NCI-H2196 treated with DMSO at 0.1 percent for 48 hours (cell line): ENCODE data around the gene BANF2.

Source experiments
- DNase-seq: peaks from one replicate; lab custom pipeline; 2025; ENCODE audit not compliant: unreplicated experiment; lab: John Stamatoyannopoulos, UW

The BANF2 gene

DNA sequence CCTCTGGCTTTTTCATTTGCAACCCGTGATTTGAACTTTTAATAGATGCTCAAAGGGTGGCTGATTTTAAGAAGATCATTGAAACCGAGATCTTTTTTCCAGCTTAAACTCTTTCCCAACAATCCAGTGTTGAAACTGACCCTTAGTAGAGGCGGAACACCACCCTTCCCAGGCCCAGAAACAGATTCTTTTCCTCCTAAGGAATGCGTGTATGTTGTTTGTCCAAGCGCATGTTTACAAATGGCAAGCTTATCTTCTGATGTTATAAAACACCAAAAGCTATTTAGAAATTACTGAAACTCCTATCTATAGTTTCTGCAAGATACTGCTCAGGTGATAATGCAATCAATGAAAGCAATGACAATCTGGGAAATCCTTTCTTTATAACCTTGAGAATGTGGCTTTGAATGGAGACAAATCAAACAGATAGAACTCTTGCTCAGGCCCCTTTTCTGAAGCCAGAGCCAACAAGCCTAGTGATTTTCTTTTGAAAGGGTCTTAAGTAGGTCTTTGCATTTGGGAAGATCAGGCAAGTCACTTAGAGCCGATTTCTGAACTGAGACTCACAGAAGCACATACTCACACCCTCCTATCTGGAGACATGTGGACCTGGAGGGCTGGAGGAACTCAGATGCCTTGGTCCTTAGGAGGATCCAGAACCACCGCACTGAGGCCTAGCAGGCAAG, 9.1 kb downstream of the BANF2 start:
- no peak for DNase-seq

DNA sequence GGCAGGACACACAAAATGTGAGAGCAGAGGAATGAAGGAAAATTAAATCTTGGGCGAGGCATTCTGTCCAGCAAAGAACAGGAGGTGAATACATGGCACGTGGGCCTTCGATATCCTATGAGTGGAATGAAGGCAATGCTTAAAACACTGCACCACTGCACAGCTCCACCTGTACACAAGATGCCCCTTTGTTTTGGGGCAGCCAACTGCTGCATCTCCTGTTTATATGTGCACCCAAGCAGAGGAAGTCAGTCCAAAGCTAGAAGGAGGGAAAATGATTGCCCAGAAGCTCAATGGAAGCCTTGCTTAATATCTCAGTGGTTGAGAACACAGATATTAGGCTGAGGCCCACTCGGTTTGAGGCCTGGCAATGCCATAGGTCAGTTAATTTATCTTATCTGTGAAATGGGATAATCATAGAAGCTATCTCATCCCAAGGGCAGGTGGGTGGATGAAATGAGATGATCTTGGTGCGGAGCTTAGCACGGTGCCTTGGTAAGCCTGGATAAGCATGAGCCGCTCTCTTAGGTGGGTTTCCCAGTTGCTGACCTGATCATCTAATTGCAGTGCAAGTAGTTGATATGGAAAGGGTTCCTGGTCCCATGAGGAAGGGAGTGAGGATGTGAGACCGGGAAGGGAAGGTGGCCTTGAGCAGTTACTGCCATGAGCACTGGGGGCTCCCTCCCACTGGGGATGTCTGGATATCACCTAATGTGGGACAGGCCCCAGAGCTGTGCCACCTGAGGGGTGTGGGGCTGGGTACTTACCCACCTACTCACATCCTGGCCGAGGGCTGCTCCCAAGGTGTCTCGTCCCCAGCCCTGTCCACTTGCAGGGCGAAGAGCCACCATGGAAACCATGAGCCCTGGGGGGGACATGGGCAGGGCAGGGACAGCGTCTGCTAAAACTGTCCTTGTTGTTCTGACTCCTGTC, 9.9 kb downstream of the BANF2 start:
- DNase-seq = no peak

DNA sequence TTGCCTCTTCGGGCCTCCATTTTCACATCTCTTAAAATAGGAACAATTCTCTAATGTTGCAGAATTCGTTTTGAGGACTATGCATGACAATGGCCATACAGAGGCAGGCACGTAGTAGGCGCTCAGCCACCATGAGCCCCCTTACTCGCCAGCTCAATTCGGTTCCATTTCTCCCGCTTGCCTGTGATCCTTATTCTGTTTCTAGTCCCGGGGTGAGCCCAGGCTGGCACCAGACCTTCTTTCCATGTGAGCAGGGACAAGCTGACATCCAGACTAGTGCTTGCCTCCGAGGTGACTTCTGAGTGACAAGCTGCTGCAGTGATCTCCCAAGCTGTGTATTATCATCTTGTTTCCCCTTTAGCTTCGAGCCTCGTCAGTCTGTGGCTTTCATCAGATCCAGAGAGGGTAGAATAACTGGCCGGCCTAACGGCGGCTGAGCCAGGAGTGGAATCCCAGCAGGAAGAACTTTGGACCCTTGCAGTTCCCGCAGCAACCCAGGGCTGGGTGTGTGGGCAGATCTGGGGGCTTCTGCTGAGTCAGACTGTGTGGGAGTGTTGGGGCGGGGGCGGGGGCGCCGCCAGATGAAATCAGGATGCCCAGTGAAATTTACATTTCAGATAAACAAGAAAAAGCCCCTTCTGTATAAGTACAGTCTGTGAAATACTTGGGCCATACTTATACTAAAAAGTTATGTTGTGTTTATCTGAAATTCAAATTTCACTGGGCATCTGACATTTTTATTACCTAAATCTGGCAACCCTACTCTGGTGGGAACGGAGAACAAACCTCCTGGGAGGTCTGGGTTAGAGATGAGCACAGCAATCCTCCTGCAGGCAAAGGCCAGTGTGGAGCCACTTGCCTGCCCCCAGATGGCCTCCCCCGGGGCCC, 10.9 kb downstream of the BANF2 start:
- no peak for DNase-seq

DNA sequence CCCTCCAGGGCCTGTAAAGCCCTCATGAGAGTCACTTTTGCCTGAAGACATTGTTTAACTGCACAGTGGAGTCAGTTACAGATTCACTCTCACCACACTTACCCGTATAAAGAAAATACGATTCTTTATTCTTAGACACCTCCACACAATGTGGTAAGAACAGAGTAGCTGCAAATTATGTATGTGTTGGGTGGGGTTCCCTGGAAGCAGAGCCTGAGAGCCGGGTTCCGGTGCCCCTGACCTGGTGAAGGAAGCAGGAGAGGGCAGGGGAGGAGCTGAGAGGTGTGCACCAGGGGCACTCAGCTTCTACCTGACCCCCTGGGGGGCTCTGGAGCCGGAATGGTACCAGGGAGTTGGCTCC, 11.5 kb downstream of the BANF2 start:
- DNase-seq = no peak

DNA sequence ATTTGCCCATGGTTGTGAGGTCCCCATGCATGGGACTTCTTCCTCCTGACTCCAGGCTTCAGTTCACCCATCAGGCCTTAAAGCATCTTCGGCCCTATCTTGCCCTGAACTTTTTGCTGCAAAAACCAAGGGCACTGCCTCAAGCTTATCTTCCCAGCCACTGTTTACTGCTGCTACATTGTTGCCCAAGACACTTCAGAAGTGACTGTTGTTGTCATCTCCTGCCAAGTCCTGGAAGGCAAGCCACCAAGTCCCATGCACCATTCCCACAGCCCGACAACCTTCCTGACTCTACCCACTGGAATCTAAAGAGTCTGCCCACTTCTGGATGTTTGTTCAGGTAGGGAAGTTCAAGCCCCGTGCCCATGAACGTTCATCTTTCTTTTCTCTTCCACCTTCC, 12.4 kb downstream of the BANF2 start:
- no peak for DNase-seq

DNA sequence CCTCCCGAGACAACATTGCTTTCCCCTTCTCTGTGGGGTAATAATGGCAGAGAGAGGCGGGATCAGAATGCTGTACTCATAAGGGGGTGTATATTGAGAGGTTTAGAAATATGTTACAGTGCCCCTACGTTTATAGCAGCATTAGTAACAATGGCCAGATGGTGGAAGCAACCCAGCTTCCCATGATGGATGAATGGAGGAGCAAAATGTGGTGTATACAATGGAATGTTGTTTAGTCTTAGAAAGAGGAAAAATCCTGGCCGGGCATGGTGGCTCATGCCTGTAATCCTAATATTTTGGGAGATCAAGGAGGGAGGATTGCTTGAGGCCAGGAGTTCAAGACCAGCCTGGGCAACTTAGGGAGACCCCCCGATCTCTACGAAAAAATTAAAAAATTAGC, 12.9 kb downstream of the BANF2 start:
- no peak for DNase-seq

DNA sequence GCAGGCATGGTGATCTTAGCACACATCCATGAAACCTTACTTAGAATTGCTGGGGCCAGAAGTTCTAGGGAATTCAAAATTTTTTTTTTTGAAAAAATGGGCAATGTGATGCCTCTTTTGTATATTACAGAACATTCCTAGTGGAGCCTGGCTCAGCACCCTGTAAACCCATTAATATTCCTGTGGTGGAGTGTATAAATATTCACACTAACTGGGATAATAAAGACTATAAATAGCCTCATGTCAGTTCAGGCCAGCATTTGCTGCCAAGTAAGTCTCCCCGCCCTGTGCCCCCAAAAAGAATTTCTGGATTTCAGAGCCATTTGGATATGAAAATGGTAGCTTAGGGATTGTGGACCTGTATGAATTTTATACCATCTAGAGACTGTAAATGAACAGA, 14.8 kb downstream of the BANF2 start:
- no peak for DNase-seq

DNA sequence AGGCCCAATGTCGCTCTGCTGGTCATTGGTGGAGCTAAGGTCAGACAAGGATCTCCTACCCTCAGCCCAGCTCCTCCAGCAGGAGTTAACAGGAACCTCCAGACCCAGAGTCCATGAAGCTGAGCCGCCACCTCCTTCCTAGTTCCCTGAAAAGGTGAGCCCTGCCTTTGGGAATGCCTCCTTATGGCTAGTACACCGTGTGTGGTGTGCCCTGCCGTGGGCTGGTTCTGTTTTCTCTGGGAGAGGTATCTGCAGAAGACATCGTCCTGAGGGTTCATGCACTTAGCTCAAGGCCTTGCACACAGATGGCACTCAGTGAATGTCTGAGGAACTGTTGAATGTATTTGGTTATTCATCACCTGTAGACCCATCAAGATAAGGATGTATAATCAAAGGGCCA, 15.3 kb downstream of the BANF2 start:
- DNase-seq = no peak

DNA sequence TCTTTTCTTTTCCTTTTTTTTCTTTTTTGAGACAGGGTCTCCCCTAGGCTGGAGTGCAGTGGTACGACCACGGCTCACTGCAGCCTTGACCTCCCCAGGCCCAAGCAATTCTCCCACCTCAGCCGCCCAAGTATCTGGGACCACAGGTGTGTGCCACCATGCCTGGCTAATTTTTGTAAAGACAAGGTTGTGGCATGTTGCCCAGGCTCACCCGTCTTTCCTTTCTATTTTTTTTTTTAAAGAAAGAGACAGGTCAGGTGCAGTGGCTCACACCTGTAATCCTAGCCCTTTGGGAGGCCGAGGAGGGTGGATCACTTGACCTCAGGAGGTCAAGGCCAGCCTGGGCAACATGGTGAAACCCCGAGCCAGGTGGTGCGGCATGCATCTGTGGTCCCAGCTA, 16.6 kb downstream of the BANF2 start:
- no peak for DNase-seq

DNA sequence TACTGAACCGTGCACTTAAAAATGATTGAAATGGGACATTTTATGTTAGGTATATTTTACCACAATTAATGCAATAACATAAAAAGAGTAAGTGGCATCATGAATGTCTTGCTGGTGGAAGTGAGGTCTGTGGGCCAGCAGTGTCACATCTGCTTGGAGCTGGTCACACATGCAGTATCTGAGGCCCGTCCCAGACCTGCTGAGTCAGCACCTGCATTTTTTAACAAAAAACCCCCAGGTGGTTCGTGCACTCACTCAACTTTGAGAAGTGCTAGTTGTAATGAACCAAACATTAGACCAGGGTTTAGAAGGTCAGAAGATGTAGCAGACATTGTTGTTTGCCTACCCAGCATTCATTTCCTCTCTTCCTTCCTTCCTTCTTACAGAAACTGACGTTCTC, 21.0 kb downstream of the BANF2 start:
- no peak for DNase-seq

DNA sequence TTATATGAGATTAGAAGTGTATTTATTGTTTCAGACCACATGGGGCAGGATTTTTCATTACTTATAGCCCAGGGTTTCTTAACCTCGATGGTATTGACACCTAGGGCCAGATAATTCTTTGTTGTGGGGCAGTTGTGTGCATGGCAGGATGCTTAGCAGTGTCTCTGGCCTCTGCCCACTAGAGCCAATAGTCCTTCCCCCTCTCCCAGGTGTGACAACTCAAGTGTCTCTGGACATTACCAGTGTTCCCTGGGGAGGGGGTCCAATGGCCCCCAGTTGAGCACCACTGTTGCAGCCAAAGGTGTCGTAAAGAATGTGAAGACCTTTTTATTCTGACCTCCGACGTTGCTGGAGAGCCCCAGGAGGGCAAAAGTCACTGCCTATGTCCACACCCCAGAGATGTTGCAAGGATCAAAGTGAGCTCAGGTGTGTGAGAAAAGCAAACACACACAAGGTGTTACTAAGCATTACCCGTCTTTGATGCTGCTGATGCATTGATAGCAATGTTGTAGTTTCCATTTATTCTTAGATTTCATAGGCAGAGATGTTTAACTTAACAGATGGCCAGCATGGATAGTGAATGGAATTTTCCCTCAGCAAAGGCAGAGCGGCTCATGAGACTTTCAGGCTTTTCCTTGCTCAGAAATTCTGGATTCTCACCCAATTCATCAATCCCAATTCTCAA, 22.2 kb downstream of the BANF2 start:
- DNase-seq = no peak

DNA sequence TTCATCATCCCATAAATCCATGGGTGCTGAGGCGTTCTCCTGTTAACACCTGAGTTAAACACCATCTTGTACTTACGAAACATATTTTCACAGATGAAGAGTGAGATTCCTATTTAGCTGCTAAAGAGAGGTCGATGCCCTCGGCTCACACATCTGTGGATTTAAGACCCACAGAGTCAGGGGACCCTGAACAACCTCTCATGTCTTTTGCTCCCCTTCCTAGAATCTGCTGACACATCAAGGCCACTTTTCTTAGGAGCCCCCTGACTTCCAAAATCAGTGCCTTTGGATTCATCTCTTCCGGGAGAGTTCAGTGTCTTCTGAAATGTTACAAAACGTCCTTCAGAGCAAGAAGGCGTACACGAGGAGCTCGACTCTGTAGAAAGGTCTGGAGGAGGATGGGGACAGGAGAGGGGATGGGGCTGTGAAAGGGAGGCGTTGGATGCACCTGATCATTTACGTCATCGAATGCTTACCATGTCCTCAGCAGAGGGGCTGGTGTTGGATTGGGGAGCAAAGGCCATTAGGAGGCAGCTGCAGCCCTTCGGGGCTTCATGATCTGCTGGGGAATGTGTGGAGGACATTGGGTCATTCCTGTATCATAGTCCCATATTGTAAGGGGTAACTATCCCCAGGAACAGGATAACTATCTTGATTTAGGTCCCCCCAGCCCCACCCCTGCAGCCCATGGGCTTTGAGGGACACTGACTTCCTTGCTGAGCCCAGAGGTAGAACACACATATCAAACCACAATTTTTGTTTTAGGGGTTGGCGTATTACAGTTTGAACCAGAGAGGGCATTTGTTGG, 22.9 kb downstream of the BANF2 start:
- no peak for DNase-seq

DNA sequence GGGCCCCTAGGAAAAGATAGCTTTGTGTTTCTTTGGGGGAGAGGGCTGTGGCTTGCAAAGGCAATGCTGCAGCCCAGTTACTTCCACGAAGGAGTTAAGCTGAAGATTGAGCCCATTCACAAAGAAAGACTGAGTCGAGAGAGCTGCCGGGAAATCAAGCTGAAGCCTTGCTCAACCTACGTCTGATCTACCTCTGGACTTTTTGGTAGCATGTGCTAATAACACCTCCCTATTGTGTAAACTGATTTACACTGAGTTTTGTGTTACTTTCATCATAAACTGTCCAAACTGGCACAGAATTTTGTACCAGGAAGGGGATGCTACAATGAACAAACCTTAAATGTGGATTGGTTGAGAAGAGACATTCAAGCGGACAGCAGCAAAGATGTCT, 23.5 kb downstream of the BANF2 start:
- no peak for DNase-seq

DNA sequence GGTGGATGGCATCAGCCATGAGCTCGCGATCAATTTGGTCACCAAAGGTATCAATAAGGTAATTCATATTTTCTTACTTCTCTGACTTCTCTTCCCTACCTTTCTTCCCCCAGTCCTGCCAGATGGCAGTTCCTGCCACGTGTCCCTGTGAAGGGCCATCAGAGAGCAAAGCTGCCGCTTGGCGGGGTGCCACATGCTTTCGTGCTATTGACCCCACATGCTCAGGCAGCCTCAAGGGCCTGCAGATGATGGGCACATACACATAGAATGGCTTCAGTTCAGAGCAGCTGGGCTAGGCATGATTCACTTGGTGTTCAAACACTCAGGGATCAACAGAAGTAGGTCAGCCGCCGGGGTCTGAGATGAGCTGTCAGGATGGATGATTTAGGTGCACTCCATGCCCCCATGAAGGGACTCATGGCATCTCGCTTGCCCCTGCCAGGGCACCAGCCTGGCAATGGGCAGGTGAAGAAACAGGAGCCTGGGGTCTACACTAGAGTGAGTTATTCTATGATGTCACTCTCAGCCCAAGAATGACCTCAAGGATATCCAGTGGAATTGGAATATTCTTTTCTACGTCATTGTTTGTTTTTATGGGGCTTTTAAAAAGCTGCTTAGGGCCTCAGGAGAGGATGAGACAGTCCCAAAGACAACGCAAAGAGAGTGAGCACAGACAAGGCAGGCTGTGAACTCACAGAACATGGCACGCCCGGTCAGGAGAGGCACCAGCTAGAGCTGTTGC, 25.5 kb downstream of the BANF2 start:
- peak; percentile 80 for DNase-seq

DNA sequence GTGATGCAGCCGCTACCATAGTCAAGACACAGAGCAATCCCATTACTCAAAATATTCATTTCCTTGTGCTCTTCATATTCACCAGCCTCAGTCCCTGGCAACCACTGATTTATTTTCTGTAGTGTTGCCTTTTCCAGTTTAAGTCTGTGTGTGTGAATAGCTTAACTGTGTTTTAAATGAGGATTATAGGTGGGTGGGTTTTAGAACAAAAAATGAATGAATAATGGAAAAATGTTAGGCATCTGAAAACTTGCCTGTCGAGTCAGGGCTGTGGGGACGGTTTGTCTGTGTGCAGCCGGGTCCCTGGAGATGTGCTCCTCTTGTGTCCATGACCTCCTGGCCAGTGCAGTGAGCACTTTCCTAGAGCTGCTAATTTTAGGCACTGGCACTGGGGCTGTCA, 27.1 kb downstream of the BANF2 start:
- DNase-seq = no peak

DNA sequence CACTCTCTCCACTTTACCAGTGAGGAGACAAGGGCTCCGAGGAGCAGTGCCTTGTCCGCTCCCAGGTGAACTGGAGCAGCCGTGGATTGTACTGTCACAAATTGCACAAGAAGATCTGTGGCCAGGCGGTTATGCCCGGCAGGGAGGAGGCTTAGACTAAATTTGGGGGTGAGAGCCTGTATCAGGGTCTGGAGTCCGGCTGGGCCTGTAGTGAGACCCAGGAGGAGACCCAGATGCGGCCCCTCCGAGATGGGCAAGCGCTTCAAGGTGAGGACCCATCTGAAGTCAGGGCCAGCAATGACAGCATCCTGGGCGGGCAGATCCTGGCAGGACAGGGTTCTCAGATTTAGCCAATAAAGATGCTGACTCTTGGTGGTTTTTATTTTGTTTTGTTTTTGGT, 27.6 kb downstream of the BANF2 start:
- no peak for DNase-seq

DNA sequence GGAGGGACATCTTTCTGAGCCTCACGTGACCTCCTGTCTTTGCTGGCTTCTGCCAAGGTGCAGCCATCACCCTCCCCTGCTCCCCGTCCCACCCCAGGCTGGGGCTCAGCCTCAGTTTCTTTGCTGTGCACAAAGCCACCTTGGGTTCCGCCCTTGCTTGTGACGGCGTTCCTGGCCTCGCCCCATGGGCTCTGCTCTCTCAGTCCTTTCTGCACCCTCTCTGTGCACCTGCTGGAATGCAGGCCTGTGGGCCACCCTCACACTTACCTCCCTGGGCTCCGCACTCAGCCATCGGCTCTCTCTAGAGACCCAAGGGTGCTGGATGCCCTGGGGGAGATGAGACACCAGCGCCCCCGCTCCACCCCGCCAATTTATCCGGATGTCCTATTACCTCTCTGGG, 28.3 kb downstream of the BANF2 start:
- no peak for DNase-seq

DNA sequence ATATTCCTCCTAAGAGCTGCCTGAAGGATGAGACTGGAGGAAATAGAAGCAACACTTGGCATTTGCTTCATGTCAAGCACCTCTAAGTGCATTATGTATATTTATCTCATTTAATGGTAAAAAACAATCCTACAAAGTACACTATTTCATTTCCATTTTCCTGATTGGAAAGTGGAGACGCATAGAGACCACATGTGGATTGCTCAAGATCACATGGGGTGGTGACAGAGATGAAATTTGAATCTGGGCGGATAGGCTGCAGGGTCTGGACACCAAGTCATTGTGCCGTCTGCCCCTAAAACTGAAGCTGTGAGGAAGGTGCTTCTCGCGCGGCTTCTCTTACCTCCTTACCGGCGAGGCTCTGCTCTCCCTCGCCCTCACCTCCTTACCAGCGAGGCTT, 30.3 kb downstream of the BANF2 start:
- DNase-seq = no peak

DNA sequence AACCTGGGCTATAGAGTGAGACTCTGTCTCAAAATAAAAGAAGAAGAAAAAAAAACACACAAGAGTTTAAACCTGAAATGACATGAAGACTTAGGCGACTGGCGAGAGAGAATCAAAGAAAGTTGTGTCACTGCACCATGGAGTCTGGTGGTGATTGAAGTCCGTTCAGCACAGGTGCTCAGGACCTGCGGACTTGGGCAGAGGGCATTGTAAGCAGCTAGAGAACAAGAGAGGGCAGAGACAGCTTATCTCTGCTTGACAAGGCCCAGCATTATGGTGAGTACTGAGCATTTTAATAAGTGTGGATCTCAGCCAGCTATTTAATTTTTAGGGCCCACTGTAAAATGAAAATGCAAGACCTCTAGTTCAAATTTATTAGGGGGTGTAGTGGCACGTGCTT, 31.5 kb downstream of the BANF2 start:
- DNase-seq = no peak
